Right lobe of liver (tissue), 4 donors: ENCODE data around the gene GPR17.

ENCODE experiments used
- CTCF ChIP-seq, 4 donors: fragments of 200-600 bp in 3 of 4; fragments of 450-650 bp in 1 of 4; IDR thresholded peaks; one replicate each; pipeline versions ENCODE4 v1.5.1 to v1.8.0; 2016 to 2022; ENCODE audit warnings: antibody characterized with exemption in 4 of 4, mild to moderate bottlenecking in 2 of 4
- POLR2A ChIP-seq: fragments of 450-650 bp; IDR thresholded peaks from one replicate; pipeline ENCODE4 v1.6.1; 2017; ENCODE audit warnings: antibody characterized with exemption, mild to moderate bottlenecking
- donor health status: DM: no; HTN: no; CAD: no.
- donor health status: DM: no; HTN: no; CAD: no.
- donor health status: DM: no; HTN: yes; CAD: no.

GRCh38 chr2:127632592-127633489, 13.1 kb upstream of the GPR17 start:
- TF ChIP-seq CTCF (IDR thresholded peaks at IDR 0.05) (no peak), POLR2A (no peak)
